ENCODE results near the gene PLEKHB2.
"Not testable (repeated sequence)": the region's sequence is repeated elsewhere in the genome, so short reads cannot be mapped to it uniquely, and the experiment has no call there.

DNA sequence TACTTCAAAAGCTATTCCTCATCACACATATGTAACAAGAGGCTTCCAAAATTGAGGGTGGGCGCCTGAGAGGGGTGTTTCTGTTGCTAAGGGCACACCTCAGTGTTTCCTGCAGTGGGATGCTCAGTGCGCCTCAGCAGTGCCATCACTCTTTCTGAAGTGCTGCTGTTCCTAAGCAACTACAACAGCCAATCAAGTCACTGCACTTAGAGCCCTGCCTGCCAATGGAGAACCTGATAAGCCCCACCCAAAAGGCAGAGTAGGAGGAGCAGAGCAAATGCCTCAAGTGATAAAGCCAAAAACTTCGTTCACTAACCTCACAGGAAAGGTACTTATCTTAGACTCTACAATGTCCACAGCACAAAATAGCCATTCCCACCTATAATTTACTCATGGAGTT, 88.3 kb downstream of the PLEKHB2 start:
- TF ChIP-seq EP300 (IDR thresholded peaks at IDR 0.05); CTCF (IDR thresholded peaks at IDR 0.05); POLR2AphosphoS5 (IDR thresholded peaks at IDR 0.05); POLR2A (IDR thresholded peaks at IDR 0.05; ENCODE audit: low read depth): not testable (repeated sequence)

All from esophagus muscularis mucosa (tissue), 4 donors.